Globus pallidus (tissue), 1 donor: Measurements from ENCODE around the gene MAP2K3.
"Not testable (repeated sequence)": the region's sequence is repeated elsewhere in the genome, so short reads cannot be mapped to it uniquely, and the experiment has no call there.

ENCODE experiments used
- DNase-seq: peaks from one replicate; pipeline ENCODE4 v3.0.0-alpha.2; 2015; ENCODE audit warnings: low spot score

The MAP2K3 gene

DNA sequence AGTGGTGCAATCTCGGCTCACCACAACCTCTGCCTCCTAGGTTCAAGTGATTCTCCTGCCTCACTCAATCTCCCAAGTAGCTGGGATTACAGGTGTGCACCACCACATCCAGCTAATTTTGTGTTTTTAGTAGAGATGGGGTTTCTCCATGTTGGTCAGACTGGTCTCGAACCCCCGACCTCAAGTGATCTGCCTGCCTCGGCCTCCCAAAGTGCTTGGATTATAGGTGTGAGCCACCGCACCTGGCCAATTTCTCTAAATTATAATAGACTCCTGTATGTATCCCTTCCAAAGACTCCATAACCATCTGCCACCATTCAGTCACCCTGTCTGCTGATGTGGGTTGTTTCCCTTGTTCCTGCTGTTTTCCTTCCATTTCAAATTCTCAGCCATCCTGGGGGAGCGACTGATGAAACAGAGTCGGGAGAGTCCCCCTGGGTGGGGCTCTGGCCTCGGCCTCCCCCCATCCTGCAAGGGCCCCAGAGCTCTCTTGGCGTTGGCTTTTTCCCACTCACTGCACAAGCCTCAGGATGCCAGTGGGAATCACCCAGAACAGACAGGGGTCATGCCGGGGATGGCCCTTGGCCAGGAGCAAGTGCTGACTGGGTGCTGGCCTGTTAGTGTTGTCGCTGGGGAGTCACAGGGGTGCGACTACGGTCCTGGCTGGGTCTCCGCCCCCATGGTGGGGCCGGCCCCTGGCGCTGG, 25.7 kb downstream of the MAP2K3 start:
- DNase-seq = not testable (repeated sequence)

GRCh38 chr17:21310766-21311602, 26.5 kb downstream of the MAP2K3 start:
- DNase-seq = not testable (repeated sequence)

GRCh38 chr17:21313320-21313719, 28.8 kb downstream of the MAP2K3 start:
- DNase-seq = no peak

DNA sequence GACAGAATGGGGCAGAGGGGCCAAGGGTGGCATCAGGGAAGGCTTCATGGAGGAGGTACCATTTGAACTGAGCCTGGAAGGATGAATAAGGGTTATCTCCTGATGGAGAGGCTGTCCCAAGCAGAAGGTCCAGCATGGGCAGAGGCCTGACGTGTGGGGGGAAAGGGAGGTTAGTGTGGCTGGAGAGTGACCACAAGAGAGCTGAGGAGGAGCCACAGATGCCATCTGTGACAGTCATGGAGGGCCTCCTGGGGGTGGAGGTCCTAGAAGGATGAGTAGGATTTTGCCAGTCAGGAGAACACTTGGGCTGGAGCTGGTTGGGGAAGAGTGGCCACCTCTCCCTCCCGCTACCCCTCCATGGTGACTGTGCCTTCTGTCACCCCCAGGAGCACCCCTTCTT, 29.2 kb downstream of the MAP2K3 start:
- not testable (repeated sequence) for DNase-seq

GRCh38 chr17:21314261-21314664, 29.8 kb downstream of the MAP2K3 start:
- not testable (repeated sequence) for DNase-seq

- not testable (repeated sequence) for DNase-seq
Observed at GRCh38 chr17:21314701-21315111, 30.2 kb downstream of the MAP2K3 start.

GRCh38 chr17:21315246-21316000, 30.9 kb downstream of the MAP2K3 start:
- DNase-seq = not testable (repeated sequence)

GRCh38 chr17:21316212-21316886, 31.8 kb downstream of the MAP2K3 start:
- DNase-seq = not testable (repeated sequence)

- DNase-seq = not testable (repeated sequence)
Observed at GRCh38 chr17:21316887-21317500, 32.5 kb downstream of the MAP2K3 start.

DNA sequence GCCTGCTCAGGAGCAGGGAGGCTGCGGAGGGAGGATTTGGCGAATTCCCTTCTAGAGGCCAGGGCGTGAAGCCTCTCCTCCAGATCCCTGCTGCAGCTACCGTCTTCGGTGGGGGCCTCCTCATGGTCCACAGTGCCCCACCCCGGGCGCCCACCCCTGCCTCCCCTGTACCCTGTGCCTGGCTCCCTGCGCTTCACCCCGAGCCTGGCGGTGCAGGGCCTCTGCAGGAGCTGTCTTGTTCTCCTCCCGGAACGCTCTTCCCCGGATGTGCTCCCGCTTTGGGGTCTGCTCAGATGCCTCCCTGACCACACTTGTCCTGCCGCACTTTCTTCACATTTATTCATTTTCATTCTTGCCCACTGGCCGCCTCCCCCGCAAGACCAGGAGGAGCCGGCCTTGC, 33.3 kb downstream of the MAP2K3 start:
- DNase-seq = not testable (repeated sequence)

GRCh38 chr17:21318439-21318838, 33.9 kb downstream of the MAP2K3 start:
- no peak for DNase-seq

DNA sequence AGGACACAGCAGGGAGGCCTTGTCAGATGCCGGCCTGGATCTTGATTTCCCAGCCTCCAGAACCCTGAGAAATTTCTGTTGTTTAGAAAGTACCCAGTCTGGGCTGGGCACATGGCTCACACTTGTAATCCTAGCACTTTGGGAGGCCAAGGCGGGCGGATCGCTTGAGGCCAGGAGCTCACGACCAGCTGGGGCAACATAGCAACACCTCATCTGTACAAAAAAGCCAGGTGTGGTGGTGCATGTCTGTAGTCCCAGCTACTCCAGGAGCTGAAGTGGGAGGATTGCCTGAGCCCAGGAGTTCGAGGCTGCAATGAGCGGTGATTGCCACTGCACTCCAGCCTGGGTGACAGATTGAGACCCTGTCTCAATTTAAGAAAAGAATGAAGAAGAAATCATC, 34.3 kb downstream of the MAP2K3 start:
- not testable (repeated sequence) for DNase-seq

DNA sequence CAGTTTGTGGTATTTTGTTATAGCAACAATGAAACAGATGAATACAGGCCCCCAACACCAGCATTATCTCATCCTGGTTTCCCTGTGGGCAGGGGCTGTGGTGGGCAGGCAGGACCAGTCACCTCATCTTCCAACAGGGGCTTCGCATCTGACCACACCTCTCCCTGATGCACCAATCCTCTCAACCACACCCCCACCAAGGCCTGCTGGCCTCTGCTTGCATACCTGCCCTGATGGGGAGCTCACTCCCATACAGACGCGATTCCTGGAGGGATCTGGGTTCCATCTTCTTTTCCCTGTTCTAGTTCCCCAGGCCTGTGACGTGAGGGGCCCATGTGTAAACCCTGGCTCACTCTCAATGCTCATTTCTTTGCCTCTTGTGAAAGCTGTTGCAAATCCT, 34.7 kb downstream of the MAP2K3 start:
- not testable (repeated sequence) for DNase-seq

DNA sequence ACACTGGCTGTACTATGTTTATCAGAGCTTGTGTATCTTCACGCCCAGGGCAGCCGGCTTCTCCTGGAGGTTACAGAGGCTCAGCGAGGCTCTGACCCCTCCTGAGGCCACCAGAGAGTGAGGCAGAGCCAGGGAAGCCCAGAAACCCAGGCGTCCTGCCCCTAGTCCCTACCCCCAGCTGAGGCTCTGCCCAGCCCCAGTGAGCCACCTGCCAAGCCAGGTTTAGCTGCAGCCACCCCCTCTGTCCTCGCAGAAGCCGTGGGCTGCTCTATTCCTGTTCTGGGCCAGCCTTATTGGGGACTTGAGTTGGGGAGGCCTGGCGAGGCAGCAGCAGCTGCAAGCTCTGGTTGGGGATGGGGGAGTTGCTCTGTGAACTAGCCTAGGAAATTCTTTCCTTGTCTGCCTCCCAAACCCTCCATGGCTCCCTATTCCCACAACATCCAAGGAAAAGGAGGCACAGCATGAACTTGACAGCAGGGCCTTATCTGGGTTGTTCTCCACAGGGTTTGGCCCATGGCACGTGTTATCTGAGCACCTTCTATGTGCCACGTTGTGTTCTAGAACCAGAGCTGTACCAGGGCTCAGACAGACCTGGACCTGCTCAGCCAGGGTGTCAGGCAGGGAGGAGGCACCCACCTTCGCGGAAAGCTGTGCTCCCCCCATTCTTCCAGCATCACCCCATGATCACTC, 35.3 kb downstream of the MAP2K3 start:
- DNase-seq = not testable (repeated sequence)

DNA sequence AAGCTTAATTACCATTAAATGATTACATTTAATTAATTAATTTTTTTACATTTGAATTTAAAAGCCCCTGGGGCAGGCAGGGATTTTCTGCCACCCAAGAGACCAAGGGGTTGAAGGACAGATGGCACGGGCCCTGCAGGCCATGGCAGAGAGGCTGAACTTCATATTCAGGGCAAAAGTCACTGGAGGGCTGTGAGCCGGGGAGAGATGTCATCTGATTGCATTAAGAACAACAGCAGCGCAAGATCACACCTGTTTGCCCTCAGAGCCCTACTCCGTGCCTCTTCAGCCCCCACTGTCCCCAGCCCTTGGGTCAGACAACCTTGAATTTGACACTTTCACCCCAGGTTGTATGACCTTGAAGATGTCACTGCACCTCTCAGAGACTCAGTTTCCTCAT, 35.9 kb downstream of the MAP2K3 start:
- DNase-seq = not testable (repeated sequence)

DNA sequence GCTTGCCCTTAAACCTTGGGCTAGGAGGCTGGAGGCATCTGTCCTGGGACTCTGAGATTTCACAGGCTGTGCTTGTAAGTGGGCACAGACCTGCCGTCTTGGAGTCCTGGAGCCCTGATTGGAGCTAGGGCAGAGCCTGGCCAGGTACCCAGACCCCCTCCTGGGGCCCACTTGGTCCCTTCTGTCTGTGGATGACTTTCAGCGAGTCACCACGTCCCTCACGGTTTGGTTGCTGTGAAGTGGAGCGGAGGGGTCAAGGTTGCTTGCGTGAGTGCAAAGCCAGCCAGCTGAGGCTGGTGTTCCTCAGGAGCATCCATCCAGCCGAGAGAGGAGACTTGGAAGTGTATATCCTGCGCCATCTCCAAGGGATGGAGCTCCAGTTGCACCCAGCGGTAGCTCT, 36.5 kb downstream of the MAP2K3 start:
- DNase-seq = not testable (repeated sequence)

DNA sequence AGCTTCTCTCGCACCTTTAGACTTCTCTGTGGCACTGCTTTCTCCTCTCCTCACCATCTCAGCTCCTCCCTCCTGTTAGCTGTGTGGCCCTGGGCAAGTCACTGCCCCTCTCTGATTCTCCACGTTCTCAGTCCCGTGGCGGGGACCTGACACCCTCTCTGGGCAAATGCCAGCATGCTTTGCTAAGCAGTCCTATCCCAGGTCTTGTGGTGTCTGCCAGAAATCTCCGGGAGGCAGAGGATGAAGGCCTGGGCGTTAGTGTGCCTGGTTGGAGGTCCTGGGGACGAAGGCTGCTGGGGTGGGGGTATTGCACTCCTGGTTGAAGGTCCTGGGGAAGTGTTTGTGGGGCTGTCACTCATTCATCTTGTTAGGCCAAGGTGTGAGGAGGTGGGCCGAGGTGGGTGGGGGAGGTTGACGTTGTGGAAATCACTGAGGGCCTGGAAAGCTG, 37.3 kb downstream of the MAP2K3 start:
- DNase-seq = not testable (repeated sequence)

DNA sequence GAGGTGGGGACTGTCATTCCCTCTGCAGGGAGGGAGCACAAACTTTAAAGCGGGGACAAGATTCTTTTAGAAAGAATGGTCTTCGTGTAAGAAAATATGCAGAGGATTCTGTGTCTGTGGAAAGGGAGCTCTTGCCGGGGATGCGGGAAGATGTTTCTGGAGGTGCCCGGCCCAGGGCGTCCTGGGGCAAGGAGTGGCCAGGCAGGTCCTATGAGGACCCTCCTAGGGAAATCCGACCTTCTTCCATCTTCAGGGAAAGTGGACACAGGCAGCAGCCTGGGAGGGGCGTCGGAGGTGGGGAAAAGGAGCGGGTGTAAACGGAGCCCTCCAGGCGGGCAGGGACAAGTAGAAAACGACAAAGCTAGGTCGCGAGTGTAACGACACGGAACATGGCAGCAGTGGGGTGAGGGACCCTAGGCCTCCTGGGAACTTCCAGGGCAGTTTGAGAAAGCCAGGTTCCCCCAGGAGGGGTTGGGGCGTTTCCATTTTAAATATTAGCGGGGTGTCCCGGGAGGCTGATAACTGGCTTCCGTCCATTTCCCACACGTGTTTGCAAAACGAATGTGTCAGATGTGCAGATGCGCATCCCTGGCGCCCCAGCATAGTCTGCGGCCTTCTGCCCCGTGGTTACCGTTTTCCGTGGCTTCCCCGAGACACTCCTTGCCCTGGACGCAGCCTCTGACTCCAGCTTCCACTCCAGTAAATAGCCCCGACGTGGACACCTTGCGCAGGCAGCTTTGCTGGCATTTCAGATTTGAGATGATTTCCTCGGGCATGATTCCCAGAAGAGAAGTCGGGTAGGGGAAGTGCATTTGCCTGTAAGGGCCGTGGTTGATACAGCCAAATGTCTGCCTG, 39.0 kb downstream of the MAP2K3 start:
- not testable (repeated sequence) for DNase-seq

GRCh38 chr17:21324741-21325140, 40.2 kb downstream of the MAP2K3 start:
- DNase-seq = not testable (repeated sequence)

- DNase-seq = not testable (repeated sequence)
Observed at GRCh38 chr17:21327921-21328320, 43.4 kb downstream of the MAP2K3 start.
